ENCODE results near the gene OR51B2.

- no peak for TF ChIP-seq CTCF (IDR thresholded peaks at IDR 0.05; ENCODE audit: insufficient read depth, low read length)
- no peak for TF ChIP-seq REST (IDR thresholded peaks at IDR 0.05; ENCODE audit: insufficient replicate concordance, low read depth)
Measured at GRCh38 chr11:5349550-5349949, 25.5 kb upstream of the OR51B2 start.
